HL-60 (cell line): Measurements from ENCODE around the gene PTPRD.

Experiments used
- DNase-seq, 2 experiments: peaks; one replicate each; pipeline ENCODE4 v3.0.0-alpha.2; 2010 to 2020; ENCODE audit warnings: low read depth in 1 of 2, low spot score in 1 of 2
- H3K27ac ChIP-seq: fragments of 250-450 bp; sonication (Bioruptor Pico); replicated peaks from 2 replicates; pipeline ENCODE4 v1.5.1; 2020; ENCODE audit warnings: mild to moderate bottlenecking, moderate library complexity
- H3K27me3 ChIP-seq: fragments of 250-450 bp; sonication (Bioruptor Pico); 2 replicates; pipeline ENCODE4 v1.5.1; 2021; ENCODE audit warnings: mild to moderate bottlenecking, moderate library complexity; ENCODE audit not compliant: insufficient read depth, poor library complexity, severe bottlenecking
- H3K4me3 ChIP-seq: replicated peaks from 2 replicates; pipeline ENCODE4 v1.5.1; 2011; ENCODE audit warnings: mild to moderate bottlenecking, control low read depth, low read length; ENCODE audit not compliant: insufficient read depth
- CTCF ChIP-seq: IDR thresholded peaks from one replicate; pipeline ENCODE4 v1.5.1; 2011; ENCODE audit warnings: low read length, control low read depth, inconsistent platforms; ENCODE audit not compliant: insufficient read depth
- GABPA ChIP-seq: IDR thresholded peaks from 2 replicates; pipeline ENCODE4 v1.6.1; 2012; ENCODE audit warnings: low read depth
- POLR2AphosphoS5 ChIP-seq: IDR thresholded peaks from 2 replicates; pipeline ENCODE4 v1.6.1; 2012; ENCODE audit warnings: low read depth
- REST ChIP-seq: IDR thresholded peaks from 2 replicates; pipeline ENCODE4 v1.6.1; 2012; ENCODE audit warnings: low read depth; ENCODE audit not compliant: insufficient replicate concordance
- SPI1 ChIP-seq: IDR thresholded peaks from 2 replicates; pipeline ENCODE4 v1.6.1; 2012; ENCODE audit warnings: low read depth, mild to moderate bottlenecking, borderline replicate concordance

PTPRD gene

GRCh38 chr9:8450810-8451545 lies 2161.8 kb downstream of the PTPRD start:
- H3K4me3 ChIP-seq: no peak overlapping the region
- no peak for DNase-seq
- H3K27me3 ChIP-seq: peaks cover 2% of the 10 kb centered on the region
- TF ChIP-seq REST (no peak), SPI1 (no peak), POLR2AphosphoS5 (no peak), CTCF (no peak), GABPA (no peak)
- H3K27ac ChIP-seq: no peak overlapping the region

GRCh38 chr9:8448226-8448625 lies 2164.6 kb downstream of the PTPRD start:
- DNase-seq: no peak
- no peak overlapping the region for H3K27ac ChIP-seq
- no peaks in the 10 kb centered on the region for H3K27me3 ChIP-seq
- no peak overlapping the region for H3K4me3 ChIP-seq
- no peak for TF ChIP-seq GABPA
- TF ChIP-seq SPI1: no peak

- H3K4me3 ChIP-seq: no peak overlapping the region
- no peak for DNase-seq
- TF ChIP-seq GABPA: no peak
- TF ChIP-seq CTCF: no peak
- no peak for TF ChIP-seq SPI1
- TF ChIP-seq POLR2AphosphoS5: no peak
- TF ChIP-seq REST: no peak
- H3K27ac ChIP-seq: no peak overlapping the region
- H3K27me3 ChIP-seq: no peaks in the 10 kb centered on the region
Measured at GRCh38 chr9:8447601-8448000, 2165.2 kb downstream of the PTPRD start.

- H3K27me3 ChIP-seq: no peaks in the 10 kb centered on the region
- H3K4me3 ChIP-seq: no peak overlapping the region
- no peak overlapping the region for H3K27ac ChIP-seq
- no peak for TF ChIP-seq SPI1
- TF ChIP-seq CTCF: no peak
- TF ChIP-seq POLR2AphosphoS5: no peak
- no peak for TF ChIP-seq REST
- TF ChIP-seq GABPA: no peak
- no peak for DNase-seq
Measured at GRCh38 chr9:8437876-8438275, 2174.9 kb downstream of the PTPRD start.
